Measurements from ENCODE around the gene LCMT1.
"Not testable (repeated sequence)": the region's sequence is repeated elsewhere in the genome, so short reads cannot be mapped to it uniquely, and the experiment has no call there.

Gene LCMT1

DNA sequence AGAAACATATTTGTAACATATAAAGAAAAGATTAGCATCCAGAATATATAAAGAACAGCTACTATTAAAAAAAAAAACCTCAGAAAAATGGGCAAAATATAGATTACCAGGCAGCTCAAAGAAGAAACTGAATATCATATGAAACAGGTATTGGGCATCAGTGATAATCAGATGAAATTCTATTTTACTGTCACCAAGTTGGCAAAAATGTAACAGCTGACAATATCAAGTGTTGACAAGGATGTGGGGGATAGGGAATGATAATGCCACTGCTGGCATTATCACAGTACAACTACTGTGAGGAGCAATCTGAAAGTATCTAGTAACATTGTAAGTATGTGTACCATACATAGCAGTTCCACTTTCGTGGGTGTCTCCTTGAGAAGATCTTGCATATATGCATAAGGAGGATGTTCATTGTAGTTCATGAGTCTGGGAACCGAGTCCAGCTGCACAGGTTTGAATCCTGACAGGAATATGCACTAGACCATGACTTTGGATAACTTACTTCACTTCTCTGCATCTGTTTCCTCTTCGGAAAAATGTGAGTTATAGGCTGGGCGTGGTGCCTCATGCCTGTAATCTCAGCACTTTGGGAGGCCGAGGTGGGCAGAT is 50.3 kb downstream of the LCMT1 start:
- H3K4me3 ChIP-seq (ENCODE audit: low read depth, low read length), result no peak overlapping the region
- TF ChIP-seq, protein P1, sequence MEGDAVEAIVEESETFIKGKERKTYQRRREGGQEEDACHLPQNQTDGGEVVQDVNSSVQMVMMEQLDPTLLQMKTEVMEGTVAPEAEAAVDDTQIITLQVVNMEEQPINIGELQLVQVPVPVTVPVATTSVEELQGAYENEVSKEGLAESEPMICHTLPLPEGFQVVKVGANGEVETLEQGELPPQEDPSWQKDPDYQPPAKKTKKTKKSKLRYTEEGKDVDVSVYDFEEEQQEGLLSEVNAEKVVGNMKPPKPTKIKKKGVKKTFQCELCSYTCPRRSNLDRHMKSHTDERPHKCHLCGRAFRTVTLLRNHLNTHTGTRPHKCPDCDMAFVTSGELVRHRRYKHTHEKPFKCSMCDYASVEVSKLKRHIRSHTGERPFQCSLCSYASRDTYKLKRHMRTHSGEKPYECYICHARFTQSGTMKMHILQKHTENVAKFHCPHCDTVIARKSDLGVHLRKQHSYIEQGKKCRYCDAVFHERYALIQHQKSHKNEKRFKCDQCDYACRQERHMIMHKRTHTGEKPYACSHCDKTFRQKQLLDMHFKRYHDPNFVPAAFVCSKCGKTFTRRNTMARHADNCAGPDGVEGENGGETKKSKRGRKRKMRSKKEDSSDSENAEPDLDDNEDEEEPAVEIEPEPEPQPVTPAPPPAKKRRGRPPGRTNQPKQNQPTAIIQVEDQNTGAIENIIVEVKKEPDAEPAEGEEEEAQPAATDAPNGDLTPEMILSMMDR (IDR thresholded peaks at IDR 0.05; ENCODE audit: borderline replicate concordance, insufficient read depth, low read depth, low read length), result no peak

DNA sequence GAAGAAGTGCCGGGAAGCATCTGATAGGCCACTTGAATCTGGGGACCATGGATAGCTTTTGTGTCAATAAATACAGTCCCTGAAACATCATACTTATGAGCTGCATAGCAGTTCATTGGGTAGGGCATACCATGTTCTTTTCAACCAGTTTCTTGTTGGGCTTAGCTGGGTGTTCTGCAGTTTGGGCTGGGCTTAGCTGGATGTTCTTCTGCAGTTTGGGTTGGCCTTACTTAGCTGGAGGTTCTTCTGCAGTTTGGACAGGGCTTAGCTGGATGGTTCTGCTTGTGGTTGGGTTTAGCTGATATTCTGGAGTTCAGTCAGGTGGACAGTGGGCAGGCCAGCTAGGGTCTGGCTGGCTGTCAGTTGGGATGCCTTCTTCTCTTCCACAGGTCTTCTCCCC is 52.1 kb downstream of the LCMT1 start:
- H3K4me3 ChIP-seq (ENCODE audit: low read depth, low read length), result no peak overlapping the region
- TF ChIP-seq, protein P1 (IDR thresholded peaks at IDR 0.05; ENCODE audit: borderline replicate concordance, insufficient read depth, low read depth, low read length), result no peak

DNA sequence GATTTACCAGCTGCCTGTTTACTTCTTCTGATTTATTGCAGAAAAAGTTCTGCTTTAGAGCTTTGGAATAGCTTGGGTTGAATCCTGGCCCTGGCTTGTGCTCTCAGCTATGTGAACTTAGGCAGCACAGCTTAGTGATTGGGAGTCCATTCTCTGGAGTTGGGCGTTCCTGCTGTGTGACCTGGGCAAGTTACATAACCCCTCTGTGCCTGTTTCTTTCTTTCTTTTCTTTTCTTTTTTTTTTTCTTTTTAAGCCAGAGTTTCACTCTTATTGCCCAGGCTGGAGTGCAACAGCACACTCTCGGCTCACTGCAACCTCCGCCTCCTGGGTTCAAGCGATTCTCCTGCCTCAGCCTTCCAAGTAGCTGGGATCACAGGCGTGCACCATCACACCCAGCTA is 53.7 kb downstream of the LCMT1 start:
- no peak overlapping the region for H3K4me3 ChIP-seq (ENCODE audit: low read depth, low read length)
- TF ChIP-seq, protein P1 (IDR thresholded peaks at IDR 0.05; ENCODE audit: borderline replicate concordance, insufficient read depth, low read depth, low read length), result no peak

DNA sequence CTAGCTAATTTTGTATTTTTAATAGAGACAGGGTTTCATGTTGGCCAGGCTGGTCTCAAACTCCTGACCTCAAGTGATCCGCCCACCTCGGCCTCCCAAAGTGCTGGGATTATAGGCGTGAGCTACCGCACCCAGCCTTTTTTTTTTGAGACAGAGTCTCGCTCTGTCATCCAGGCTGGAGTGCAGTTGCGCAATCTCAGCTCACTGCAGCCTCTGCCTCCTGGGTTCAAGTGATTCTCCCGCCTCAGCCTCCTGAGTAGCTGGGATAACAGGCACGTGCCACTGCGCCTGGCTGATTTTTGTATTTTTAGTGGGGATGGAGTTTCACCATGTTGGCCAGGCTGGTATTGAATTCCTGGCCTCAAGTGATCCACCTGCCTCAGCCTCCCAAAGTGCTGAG is 56.4 kb downstream of the LCMT1 start:
- H3K4me3 ChIP-seq (ENCODE audit: low read depth, low read length), result not testable (repeated sequence)

DNA sequence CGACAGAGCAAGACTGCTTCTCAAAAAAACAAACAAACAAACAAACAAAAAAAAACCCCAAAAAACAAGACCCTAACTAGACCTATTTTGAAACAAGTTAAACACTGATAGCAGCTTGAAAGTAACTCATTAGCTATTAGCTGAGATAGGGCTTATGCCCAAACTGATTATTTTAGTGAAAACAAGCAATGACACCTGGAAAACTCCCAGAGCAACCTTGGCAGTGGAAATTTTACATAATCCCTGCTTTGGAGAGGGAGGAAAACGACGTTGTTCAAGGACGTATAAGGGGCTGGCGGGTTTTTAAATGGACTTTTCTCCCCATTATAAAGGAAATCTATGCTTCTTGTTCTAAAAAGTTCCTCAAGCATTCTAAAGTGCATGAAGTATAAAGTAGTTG is 59.8 kb downstream of the LCMT1 start:
- TF ChIP-seq, protein P1 (IDR thresholded peaks at IDR 0.05; ENCODE audit: borderline replicate concordance, insufficient read depth, low read depth, low read length), result no peak
- no peak overlapping the region for H3K4me3 ChIP-seq (ENCODE audit: low read depth, low read length)

DNA sequence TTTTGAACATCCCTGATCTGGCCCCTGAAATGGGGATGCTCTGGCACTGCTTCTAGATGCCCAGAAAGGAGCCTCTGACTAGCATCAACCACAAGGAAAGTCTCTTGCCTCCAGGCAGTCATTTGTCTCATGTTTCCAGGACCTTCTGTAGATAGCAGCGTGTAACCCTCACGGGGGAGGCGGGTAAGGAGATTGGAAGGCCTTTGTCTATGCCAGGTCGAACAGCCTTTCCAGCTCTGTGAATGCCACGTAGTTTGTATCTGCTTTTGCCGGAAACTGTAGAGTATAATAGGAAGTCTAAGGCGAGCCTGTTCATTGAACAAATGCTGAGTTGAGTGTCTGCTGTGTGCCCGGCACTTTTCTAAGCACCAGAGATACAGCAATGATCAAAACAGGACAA is 61.3 kb downstream of the LCMT1 start:
- no peak overlapping the region for H3K4me3 ChIP-seq (ENCODE audit: low read depth, low read length)
- TF ChIP-seq, protein P1 (IDR thresholded peaks at IDR 0.05; ENCODE audit: borderline replicate concordance, insufficient read depth, low read depth, low read length), result no peak

DNA sequence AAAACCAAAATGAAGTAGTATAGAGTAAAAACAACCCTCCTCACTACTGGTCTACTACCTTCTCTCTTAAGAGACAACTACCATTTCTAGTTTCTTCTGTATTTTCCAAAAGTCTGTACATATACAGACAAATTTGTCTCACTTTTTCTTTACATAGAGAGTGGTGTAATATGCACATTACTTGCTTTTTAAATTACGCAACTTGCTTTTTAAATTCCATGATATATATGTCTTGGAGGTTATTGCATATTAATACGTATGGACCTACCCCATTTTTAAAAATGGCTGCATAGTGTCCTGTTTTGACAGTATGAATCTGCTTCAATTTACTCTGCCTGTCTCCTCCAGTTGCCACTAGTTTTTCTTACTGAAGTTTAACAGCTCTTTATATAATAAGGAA is 62.7 kb downstream of the LCMT1 start:
- TF ChIP-seq, protein P1 (IDR thresholded peaks at IDR 0.05; ENCODE audit: borderline replicate concordance, insufficient read depth, low read depth, low read length), result no peak
- H3K4me3 ChIP-seq (ENCODE audit: low read depth, low read length), result no peak overlapping the region

DNA sequence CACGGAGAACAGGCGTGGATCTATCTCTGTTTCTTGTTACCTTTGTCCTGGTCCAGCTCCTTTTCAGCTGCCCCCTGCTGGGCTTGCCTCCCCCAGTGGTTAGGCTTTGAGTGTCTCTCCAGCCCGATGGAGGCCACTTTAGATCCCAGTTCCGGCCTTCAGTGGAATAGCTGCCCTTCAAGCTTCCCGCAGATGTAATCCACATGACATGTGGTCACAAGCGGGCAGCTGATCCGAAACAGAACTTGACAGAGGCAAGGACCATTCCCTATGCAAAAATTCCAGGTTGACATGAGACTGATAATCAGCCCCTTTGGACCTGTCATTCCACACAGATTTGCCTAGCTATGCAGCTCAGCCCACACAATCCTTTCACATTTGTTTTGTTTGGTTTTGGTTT is 64.6 kb downstream of the LCMT1 start:
- TF ChIP-seq, protein P1 (IDR thresholded peaks at IDR 0.05; ENCODE audit: borderline replicate concordance, insufficient read depth, low read depth, low read length), result no peak
- no peak overlapping the region for H3K4me3 ChIP-seq (ENCODE audit: low read depth, low read length)
